HK-2 (cell line): Measurements from ENCODE around the gene CUL9.
A peak's percentile ranks its signal among the peaks of the same experiment; 100 is the strongest.

Source experiments
- DNase-seq: peaks from one replicate; pipeline ENCODE4 v3.0.0-alpha.2; 2018; ENCODE audit not compliant: unreplicated experiment

Gene CUL9

DNA sequence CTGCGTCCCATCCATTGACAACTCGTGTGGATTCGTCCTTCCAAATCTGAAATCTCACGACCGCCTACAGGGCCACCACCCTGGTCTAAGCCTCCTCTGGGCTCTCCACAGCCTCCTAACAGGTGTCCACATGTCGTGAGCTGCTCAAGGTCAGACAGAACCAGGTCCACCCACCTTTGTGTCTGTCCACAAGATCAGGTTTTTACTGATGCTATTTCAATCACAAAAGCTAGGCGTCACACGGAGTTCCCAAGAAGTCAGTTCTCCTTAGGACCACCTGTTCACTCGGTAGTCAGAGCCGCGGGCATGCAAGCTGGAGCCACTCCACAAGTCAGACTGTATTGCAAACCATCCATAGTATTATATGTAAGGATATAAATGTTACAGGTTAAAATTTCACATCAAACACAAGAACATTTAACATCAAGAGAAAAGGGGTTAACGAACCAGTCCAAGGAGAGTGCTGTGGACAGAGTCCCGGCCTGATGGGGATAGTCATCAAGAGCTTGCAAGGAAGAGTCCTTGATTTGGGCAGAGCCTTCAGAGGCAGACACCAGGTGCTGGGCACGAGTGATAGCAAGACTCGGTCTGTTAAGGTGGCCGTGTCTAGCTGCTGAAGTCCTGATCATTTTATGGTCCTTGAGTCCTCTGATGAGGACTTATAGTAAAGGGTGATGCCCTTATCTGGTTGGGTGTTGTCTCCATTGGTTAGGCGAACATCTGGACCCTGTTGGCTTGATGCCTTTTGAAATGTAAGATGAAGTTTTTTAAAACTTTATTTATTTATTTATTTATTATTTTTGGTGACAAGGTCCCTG lies 48.0 kb downstream of the CUL9 start:
- no peak for DNase-seq

DNA sequence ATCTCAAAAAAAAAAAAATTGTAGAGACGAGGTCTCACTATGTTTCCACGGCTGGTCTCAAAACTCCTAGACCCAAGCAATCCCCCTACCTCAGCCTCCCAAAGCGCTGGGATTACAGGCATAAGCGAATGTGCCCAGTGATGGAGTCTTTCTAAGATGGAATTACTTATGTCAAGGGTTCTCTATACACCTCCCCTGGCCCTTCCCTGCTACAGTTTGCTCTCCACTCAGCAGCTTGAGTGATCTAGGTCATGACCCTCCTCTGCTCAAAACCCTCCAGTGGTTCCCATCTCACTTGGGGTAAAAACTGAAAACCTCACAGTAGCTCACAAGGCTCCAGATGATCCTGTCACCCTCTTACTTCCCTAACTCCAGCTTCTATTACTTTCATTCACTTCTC lies 49.1 kb downstream of the CUL9 start:
- DNase-seq, result no peak

DNA sequence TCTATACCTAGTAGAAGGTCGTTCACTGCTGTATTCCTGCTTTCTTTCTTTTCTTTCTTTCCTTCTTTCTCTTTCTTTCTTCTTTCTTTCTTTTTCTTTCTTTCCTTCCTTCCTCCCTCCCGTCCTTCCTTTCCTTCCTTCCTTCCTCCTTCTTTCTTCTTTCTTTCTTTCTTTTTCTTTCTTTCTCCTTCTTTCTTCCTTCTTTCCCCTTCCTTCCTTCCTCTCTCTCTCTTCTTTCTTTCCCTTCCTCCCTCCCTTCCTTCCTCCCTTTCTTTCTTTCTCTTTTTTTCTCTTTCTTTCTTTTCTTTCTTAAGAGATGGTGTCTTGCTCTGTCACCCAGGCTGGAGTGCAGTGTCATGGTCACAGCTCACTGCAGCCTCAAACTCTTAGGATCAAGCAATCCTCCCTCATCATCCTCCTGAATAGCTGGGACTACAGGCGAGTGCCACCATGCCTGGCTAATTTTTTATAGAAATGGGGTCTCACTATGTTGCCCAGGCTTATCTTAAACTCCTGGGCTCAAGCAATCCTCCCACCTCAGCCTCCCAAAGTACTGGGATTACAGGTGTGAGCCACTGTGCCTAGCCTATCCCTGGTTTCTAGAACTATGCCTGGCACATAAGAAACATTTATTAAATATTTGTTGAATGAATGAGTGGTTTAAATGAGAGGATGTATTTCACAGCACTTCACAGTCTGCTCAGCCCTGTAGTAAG lies 49.9 kb downstream of the CUL9 start:
- DNase-seq, result no peak

DNA sequence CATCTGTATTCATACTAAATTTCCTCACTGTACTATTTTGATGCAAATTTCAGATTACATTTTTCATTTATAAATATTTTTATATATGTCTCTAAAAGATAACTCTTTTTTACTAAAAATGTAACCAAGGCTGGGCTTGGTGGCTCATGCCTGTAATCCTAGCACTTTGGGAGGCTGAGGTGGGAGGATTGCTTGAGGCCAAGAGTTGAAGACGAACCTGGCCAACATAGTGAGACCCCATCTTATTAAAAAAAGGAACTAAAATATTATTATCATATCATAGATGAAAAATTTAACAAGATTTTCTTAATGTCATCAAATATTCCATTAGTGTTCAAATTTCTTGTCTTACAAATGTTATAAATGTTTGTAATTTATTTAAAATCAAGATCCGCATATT lies 53.8 kb downstream of the CUL9 start:
- no peak for DNase-seq

DNA sequence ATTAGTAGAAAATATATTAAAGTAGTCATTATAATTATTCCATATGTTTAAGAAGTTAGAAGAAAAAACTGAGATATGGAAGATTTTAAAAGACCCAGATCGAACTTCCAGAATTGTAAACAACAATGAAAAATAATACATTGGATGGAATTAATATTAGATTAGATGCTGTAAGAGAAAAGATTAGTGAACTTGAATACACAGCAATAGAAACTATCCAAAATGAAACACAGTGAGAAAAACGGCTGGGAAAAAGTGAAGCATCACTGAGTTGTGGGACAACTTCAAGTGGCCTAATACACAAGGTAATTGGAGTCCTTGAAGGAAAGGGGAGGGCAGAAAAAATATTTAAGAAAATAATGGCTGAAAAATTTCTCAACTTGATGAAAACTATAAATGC lies 57.1 kb downstream of the CUL9 start:
- no peak for DNase-seq

DNA sequence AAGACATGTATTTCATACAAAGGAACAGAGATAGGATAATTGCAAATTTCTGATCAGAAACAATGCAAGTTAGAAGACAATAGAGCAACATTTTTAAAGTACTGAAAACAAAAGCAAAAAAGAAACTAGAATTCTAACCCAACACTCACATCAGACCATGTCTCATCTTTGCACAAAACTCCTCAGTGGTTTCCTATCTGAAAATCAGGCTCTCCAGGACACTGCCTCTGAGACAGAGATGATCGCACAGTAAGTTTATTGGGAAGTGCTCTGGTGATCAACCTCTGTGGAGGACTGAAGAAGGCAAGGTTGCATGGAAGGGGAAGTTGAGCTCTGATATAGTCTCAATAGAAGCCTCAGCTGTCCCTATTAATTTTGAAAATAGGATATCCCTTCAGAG lies 59.0 kb downstream of the CUL9 start:
- DNase-seq, result no peak

DNA sequence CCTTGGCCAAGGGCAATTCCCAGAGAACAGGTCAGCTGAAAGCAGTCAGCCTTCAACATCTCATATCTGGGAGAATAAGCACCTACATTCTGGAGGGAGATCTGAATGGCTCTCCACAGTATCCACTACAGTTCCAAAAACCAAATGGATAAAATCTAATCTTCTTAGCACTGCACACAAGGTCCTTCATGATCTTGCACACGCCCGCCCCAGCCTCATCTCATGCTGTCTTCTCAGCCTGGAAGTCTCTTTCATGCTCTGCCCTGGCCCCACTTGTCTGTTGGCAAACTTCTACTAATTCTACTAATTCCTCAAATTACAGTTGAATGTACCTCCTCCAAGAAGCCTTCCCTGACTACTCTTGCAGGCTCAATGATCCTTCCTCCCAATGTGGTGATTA lies 59.5 kb downstream of the CUL9 start:
- no peak for DNase-seq

DNA sequence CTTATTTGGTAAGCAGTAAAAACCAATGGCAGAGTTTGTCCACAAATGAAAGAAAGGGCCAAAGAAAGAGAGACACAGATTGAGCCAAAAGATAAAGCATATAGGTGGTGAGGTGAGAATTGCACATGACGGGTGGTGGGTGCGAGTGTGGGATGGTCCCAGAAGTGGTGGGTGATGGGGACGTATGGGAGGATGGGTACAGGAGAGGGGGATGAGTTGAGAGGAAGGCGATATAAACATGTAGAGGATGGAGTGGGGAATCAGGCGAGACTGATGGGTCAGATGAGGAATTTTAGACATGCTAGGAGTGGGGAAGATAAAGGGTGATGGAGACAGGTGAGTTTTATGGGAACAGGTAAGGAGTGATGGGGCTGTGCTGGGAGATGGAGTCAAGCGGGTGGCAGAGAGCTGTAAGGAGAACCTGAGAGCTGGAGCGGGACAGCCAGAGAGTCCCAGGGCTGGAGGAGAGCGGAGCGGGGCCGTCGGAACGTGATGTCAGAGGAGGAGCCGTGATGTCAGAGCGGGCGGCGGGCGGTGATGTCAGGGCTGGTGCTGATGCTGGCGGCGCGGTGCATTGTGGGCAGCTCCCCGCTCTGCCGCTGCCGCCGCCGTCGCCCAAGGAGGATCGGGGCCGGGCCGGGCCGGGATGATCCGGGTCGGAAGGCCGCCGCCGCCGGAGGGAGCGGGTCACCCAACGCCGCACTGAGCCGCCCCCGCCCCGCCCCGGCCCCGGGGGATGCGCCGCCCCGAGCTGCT lies 61.1 kb downstream of the CUL9 start, which contains the start of gene TTBK1:
Gene TTBK1 (plus strand): TSS at position 574 of the 756 bp plus-strand sequence. CDS start 3,180 bp downstream, outside the sequence.
- DNase-seq, result no peak

DNA sequence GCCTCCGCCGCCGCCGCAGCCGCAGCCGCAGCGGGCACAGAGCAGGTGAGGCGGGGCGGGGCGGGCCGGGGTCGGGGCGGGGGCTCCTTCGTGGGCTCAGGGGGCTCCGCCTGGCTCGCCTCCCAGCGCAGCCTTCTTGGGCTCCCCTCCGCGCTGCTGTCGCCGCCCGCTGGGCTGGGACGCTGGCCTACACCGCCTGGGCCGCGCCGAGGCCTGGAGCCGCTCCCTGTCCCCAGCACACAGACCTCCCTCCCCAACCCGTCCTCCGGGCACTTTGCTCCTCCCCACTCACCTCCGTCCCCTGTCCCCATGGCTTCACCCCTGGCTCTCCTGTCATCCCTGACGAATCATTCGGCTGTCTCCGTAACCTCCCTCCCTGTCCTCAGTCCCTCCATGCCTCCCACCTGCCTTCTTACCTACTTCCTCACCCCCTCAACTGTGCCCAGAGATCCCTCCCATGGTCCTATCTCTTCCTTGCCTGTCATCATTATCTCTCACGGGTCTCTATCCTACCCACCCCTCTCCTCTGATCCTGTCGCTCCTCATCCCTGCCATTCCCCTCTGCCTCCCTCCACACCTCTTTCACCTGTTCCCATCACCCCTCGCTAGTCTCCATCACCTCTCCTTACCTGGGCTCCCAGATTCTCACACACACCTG lies 61.8 kb downstream of the CUL9 start:
- DNase-seq, result no peak

DNA sequence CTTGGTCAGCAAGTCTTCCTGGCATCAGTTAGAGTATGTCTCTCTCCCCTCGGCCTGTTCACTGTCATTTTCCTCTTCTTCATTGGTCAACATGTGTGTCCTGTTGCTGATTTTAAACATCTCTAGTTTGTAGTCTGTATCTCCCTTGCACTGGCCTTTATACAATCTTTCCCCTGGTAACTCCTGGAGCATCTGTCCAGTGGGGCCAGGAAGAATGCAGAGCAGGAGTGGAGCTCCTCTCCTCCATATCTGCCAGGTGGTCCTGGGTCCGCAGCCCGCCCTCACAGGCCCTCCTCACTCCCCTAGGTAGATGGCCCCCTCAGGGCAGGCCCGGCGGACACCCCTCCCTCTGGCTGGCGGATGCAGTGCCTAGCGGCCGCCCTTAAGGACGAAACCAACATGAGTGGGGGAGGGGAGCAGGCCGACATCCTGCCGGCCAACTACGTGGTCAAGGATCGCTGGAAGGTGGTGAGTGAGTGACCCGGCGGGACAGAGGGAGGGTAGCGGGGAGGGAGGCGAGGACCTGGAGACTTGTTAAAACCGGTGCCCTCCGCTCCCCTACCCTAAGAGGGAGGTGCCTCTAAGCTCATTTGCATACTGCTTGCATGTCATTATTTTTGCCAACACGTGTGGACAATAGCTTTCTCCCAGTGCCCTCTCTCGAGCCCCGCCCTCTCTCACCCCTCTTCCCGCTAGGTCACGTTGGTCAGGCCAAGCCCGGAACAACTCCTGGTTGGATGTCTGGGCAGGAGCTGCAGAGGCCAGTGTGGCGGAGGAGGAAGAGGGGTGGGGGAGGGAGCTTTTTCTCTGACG lies 64.5 kb downstream of the CUL9 start:
- DNase-seq, result no peak

DNA sequence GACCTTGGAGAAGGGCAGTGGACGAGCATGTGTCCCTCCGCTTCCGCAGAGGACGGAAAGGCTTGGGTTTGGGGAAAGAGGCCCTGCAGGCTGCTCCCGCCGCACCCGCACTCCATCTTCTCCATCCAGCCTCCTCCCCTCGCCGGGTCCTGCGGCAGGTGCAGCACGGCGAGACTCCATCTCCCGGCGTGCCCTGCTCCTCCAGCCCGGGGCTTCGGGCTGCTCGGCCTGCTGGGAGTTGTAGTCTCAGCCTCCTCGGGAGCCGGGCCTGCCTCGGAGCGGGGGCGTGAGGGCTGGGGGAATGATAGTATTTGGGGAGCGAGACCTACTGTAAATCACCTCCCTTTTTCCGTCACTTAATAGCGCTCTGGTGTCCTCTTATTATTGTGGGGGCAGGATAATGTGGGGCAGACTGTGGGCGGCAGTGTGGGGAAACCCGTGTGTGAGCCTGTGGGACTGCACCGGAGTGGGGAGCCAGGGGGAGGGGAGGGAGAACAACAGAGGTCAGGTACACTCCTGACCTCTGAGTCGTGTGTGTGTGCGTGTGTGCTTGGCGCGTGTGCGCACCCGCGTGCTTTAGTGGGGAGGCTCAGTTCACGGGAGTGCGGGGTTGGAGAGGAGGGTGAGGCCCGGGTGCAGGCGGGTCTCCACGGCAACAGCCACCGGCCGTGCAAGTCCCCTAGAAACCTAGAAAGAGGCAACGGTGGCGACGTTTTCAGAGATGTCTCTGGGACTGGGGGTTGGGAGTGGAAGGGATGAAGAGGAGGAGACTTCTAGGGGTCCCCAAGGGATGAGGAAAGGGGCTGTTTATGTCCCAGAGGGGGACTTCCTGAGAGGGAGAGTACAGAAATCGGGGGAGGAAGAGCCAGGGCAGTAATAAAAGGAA lies 65.4 kb downstream of the CUL9 start:
- peak; percentile 70 for DNase-seq

DNA sequence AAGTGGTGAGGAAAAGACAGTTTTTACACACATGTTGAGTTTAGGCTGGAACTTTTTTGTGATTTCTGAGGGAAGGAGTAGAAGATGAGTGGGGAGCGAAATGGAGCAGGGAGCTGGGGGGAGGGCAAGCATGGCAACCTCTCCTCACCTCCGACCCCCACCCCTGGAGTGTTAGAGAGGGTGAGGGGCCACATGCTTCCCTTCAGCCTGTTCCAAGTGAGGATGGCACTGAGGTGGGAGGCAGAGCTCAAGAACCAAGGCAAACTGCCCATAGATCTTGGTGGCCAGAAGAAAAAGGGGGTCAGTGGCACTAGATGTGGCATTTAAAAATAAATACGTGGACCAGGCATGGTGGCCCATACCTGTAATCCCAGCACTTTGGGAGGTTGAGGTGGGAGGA lies 66.1 kb downstream of the CUL9 start:
- no peak for DNase-seq

DNA sequence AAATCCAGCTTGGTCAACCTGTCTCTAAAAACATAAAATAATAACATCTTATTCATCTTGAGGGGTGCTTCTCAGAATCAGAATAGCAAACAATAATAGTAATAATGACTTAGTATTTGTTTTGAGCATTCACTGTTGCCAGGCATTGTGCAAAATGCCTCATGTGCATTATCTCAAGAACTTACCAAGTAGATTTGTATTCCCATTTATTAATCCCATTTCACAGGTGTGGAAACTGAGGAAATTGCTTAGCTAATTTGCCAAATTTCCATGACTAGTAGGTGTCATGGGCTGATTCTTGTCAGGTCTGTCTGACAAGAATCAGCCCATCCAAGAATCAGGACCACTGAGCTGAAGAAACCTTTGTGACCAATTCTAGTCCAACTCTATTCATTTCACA lies 66.8 kb downstream of the CUL9 start:
- no peak for DNase-seq

DNA sequence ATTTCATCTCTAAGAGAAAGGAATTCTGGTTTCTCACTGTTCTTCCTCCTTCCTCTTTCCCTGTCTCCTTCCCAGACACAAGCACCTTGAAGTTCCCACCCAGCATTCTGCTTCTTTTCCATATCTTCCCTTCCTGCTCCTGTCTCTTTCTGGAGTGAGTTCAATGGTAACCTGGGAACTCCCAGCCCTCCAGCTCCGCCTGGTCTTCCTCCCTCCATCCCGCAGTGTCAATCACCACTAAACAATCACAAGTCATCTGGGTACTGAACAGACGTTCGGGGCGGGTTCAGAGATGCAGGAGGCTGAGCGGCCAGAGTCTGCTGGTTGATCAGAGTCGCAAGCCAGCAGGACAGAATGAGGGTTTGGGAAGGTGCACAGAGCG lies 69.0 kb downstream of the CUL9 start:
- DNase-seq, result no peak

DNA sequence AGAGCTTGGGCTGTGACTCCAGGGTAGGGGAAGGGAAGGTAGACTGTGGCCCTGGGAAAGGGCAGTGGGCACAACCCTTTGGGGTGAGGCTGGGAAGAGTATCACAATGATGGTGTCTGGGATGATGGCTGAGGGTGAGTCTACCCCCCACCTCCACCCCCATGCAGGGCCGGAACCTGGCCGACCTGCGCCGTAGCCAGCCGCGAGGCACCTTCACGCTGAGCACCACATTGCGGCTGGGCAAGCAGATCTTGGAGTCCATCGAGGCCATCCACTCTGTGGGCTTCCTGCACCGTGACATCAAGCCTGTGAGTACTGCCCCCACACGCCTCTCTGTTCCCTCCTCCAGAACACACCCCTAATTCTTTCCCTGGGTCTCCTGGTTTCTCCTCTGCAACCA lies 71.4 kb downstream of the CUL9 start:
- DNase-seq, result no peak

DNA sequence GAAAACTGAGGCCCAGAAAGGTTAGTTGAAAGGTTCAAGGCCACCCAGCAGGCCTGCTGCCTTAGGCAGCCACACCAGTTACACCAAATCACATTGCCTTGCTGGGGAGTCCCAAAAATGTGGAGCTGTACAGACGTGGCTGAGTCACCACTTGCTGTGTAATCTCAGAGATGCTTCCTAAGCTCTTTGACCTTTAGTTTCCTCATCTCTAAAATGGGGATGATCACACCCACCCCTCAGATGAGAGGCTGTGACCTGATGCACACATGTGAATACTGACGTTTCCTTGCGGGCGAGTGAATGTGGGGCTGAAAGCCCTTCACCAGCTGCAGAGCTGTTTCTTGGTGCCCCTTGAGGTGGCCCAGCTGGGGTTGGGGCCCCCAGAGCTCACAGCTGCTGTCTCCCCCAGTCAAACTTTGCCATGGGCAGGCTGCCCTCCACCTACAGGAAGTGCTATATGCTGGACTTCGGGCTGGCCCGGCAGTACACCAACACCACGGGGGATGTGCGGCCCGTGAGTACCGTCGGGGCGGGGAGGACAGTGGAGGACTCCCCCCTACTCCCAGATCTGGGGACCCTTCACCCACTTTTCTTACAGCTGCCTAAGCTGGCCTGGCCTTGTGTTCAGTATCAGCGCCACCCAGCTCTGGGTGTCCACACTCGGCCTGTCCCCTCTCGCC lies 72.3 kb downstream of the CUL9 start:
- DNase-seq, result no peak

DNA sequence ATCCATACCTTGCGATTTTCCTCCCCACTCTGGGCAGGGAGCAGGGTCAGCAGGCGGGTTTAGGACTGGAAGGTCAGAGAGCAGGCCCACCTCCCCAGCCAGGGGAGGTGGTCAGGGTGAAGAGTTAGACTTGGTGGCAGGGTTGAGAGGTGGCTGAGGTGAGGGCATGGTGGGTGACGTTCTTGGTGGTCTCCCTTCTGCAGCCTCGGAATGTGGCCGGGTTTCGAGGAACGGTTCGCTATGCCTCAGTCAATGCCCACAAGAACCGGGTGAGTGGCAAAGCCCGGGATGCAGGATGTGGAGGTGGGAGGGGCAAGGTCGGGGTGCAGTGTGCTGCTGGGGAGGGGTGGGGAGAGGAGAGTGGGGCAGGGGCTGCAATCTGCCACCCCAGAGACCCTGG lies 72.8 kb downstream of the CUL9 start:
- no peak for DNase-seq

DNA sequence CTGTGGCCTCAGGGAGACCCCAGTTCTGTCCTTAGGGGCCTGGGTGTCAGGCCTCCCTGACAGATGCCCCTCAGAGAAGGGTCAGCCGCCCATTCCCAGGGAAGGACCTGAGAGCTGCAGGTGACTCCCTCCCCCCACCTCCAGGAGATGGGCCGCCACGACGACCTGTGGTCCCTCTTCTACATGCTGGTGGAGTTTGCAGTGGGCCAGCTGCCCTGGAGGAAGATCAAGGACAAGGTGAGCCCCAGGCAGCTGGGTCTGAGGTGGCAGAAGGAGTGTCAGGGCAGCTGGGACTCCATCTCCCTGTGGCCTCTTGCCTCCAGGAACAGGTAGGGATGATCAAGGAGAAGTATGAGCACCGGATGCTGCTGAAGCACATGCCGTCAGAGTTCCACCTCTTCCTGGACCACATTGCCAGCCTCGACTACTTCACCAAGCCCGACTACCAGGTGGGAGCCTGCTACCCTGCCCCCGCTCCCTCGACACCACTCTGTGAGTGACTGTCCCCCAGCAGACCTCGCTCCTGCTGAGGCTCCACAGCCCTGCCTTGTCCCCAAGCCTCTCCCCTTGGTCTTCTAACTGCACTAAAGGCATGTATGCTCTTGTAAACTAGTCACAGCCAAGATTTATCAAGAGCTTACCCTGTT lies 73.5 kb downstream of the CUL9 start:
- DNase-seq, result no peak
